ENCODE measurements around the gene EFNA1.
A peak's percentile ranks its signal among the peaks of the same experiment; 100 is the strongest.

Gene EFNA1

GRCh38 chr1:155170806-155171205, 43.1 kb downstream of the EFNA1 start:
- Histone ChIP-seq H3K9ac (ENCODE audit: insufficient read length) (no peak overlapping the region), H3K36me3 (ENCODE audit: insufficient read depth, low read length) (peaks cover 6% of the 10 kb centered on the region), H3K9me3 (ENCODE audit: low read depth, low read length) (no peaks in the 10 kb centered on the region), H3K27ac (no peak overlapping the region), H3K4me3 (no peak overlapping the region)
- no peak for DNase-seq (ENCODE audit: low read depth, low spot score)
- TF ChIP-seq EZH2 (IDR thresholded peaks at IDR 0.05) (no peak), FOXP2 (optimal IDR thresholded peaks at IDR 0.05; ENCODE audit: control extremely low read depth, extremely low read length, insufficient read depth) (no peak), POLR2AphosphoS5 (IDR thresholded peaks at IDR 0.05; ENCODE audit: borderline replicate concordance, low read depth, low read length) (no peak)

GRCh38 chr1:155171836-155172731, 44.4 kb downstream of the EFNA1 start:
- 0 out of 2 replicates have a peak overlapping the region, but pooled peaks have one; percentile 34 for H3K27ac ChIP-seq
- no peak for TF ChIP-seq POLR2AphosphoS5 (IDR thresholded peaks at IDR 0.05; ENCODE audit: borderline replicate concordance, low read depth, low read length)
- no peak for TF ChIP-seq FOXP2 (optimal IDR thresholded peaks at IDR 0.05; ENCODE audit: control extremely low read depth, extremely low read length, insufficient read depth)
- no peak for TF ChIP-seq EZH2 (IDR thresholded peaks at IDR 0.05)

GRCh38 chr1:155172732-155173477, 45.2 kb downstream of the EFNA1 start, which contains the start of gene KRTCAP2:
KRTCAP2 (minus strand) TSS chr1:155173304; CDS start chr1:155173224, 80 bp downstream.
- H3K9ac ChIP-seq (ENCODE audit: insufficient read length) = peak within 1 kb of the TSS; percentile 92
- no peaks in the 10 kb centered on the region for H3K9me3 ChIP-seq (ENCODE audit: low read depth, low read length)
- H3K27ac ChIP-seq = peak within 1 kb of the TSS; percentile 93
- peak; percentile 73 for DNase-seq (ENCODE audit: low read depth, low spot score)
- peak within 1 kb of the TSS; percentile 92 for H3K4me3 ChIP-seq
- peaks cover 12% of the 10 kb centered on the region for H3K36me3 ChIP-seq (ENCODE audit: insufficient read depth, low read length)
- TF ChIP-seq POLR2AphosphoS5 (IDR thresholded peaks at IDR 0.05; ENCODE audit: borderline replicate concordance, low read depth, low read length) = peak; percentile 94
- no peak for TF ChIP-seq EZH2 (IDR thresholded peaks at IDR 0.05)

More at GRCh38 chr1:155171836-155172731, 44.4 kb downstream of the EFNA1 start:
- Histone ChIP-seq H3K9me3 (ENCODE audit: low read depth, low read length) (no peaks in the 10 kb centered on the region), H3K9ac (ENCODE audit: insufficient read length) (peak overlapping the region; percentile 92), H3K4me3 (peak overlapping the region; percentile 92), H3K36me3 (ENCODE audit: insufficient read depth, low read length) (peaks cover 9% of the 10 kb centered on the region)
- DNase-seq (ENCODE audit: low read depth, low spot score) = no peak

- peaks cover 14% of the 10 kb centered on the region for H3K36me3 ChIP-seq (ENCODE audit: insufficient read depth, low read length)
- peak within 1 kb of the TSS; percentile 93 for H3K27ac ChIP-seq
- no peak for DNase-seq (ENCODE audit: low read depth, low spot score)
- peak within 1 kb of the TSS; percentile 92 for H3K9ac ChIP-seq (ENCODE audit: insufficient read length)
- H3K9me3 ChIP-seq (ENCODE audit: low read depth, low read length) = no peaks in the 10 kb centered on the region
- TF ChIP-seq EZH2 (IDR thresholded peaks at IDR 0.05) (no peak), POLR2AphosphoS5 (IDR thresholded peaks at IDR 0.05; ENCODE audit: borderline replicate concordance, low read depth, low read length) (0 out of 2 replicates have a peak, but pooled peaks have one; percentile 9)
- H3K4me3 ChIP-seq = peak within 1 kb of the TSS; percentile 92
Observed at GRCh38 chr1:155173478-155174323, 46.0 kb downstream of the EFNA1 start, which contains the start of gene TRIM46. TRIM46 (plus strand) TSS chr1:155173849; CDS start chr1:155173967, 118 bp downstream.

- no peaks in the 10 kb centered on the region for H3K9me3 ChIP-seq (ENCODE audit: low read depth, low read length)
- H3K4me3 ChIP-seq = peak overlapping the region; percentile 92
- DNase-seq (ENCODE audit: low read depth, low spot score) = no peak
- TF ChIP-seq POLR2AphosphoS5 (IDR thresholded peaks at IDR 0.05; ENCODE audit: borderline replicate concordance, low read depth, low read length) = no peak
- TF ChIP-seq FOXP2 (optimal IDR thresholded peaks at IDR 0.05; ENCODE audit: control extremely low read depth, extremely low read length, insufficient read depth) = no peak
- no peak for TF ChIP-seq EZH2 (IDR thresholded peaks at IDR 0.05)
- H3K27ac ChIP-seq = no peak overlapping the region
- H3K9ac ChIP-seq (ENCODE audit: insufficient read length) = no peak overlapping the region
- H3K36me3 ChIP-seq (ENCODE audit: insufficient read depth, low read length) = peaks cover 14% of the 10 kb centered on the region
Observed at GRCh38 chr1:155174324-155175280, 46.9 kb downstream of the EFNA1 start.

GRCh38 chr1:155175281-155175926, 47.7 kb downstream of the EFNA1 start:
- Histone ChIP-seq H3K36me3 (ENCODE audit: insufficient read depth, low read length) (peaks cover 15% of the 10 kb centered on the region), H3K27ac (no peak overlapping the region), H3K4me3 (no peak overlapping the region), H3K9ac (ENCODE audit: insufficient read length) (no peak overlapping the region), H3K9me3 (ENCODE audit: low read depth, low read length) (no peaks in the 10 kb centered on the region)
- no peak for DNase-seq (ENCODE audit: low read depth, low spot score)
- TF ChIP-seq EZH2 (IDR thresholded peaks at IDR 0.05) (no peak), FOXP2 (optimal IDR thresholded peaks at IDR 0.05; ENCODE audit: control extremely low read depth, extremely low read length, insufficient read depth) (no peak), POLR2AphosphoS5 (IDR thresholded peaks at IDR 0.05; ENCODE audit: borderline replicate concordance, low read depth, low read length) (no peak)

Measured in SK-N-MC (cell line).